T-helper 2 cell treated with Interferon-gamma antibody and Interleukin-4, amounts not matched to agents 5 μg/mL and 100 μg/mL, for 36 hours (primary cell): ENCODE results near the gene GP1BB.

Experiments used
- DNase-seq: peaks from one replicate; pipeline ENCODE4 v3.0.0; 2021; ENCODE audit warnings: low spot score
- H3K27ac Mint-ChIP-seq: one replicate; pipeline ENCODE4 v1.8.0; 2021; ENCODE audit warnings: mild to moderate bottlenecking, mixed read lengths
- H3K27me3 Mint-ChIP-seq: one replicate; pipeline ENCODE4 v1.8.0; 2021; ENCODE audit warnings: low read depth, mixed read lengths
- H3K36me3 Mint-ChIP-seq: one replicate; pipeline ENCODE4 v1.8.0; 2021; ENCODE audit warnings: low read depth, mixed read lengths
- H3K4me1 Mint-ChIP-seq: one replicate; pipeline ENCODE4 v1.8.0; 2021; ENCODE audit warnings: low read depth, mixed read lengths
- H3K4me3 Mint-ChIP-seq: one replicate; pipeline ENCODE4 v1.8.0; 2022; ENCODE audit warnings: mild to moderate bottlenecking, moderate library complexity, mixed read lengths
- H3K9me3 Mint-ChIP-seq: one replicate; pipeline ENCODE4 v1.8.0; 2021; ENCODE audit warnings: mixed read lengths

GP1BB gene

DNA sequence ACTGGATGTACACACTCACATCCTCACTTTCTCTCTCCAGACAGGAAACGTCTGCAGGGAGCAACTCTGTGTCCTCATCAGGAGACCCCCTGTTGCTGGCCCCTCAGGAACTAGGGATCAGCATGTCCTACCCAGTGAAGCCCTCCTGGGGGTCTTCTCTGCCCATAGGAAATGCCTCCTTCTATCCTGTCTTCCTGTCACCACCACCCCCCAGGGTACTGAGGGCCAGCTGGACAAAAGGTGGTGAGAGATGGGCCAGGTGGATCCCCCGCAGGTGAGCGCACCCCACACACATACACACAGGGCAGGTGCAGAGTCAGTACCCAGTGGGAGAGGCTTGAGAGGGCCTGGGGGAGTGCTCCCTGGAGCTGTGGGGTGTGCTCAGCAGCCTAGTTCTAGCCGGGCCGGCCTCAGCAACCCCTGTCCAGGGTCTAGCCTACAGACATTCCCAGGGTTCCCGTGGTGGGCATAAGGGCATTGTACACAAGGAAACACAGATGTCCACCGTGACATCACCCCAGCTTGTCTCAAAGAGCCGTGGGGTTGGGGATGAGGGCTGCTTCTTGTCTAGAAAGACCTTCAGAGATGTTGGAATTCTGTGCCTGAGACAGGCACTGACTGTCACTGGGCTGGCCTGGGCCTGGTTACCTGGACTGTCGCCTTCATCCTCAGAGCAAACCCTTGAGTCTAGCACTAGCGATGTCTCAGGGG is 9.2 kb downstream of the GP1BB start:
- H3K9me3 Mint-ChIP-seq, result no peaks in the 10 kb centered on the region
- no peak overlapping the region for H3K27ac Mint-ChIP-seq
- H3K4me3 Mint-ChIP-seq, result no peak overlapping the region
- no peak for DNase-seq
- H3K4me1 Mint-ChIP-seq, result peaks cover 2% of the 10 kb centered on the region
- peaks cover 2% of the 10 kb centered on the region for H3K27me3 Mint-ChIP-seq
- no peaks in the 10 kb centered on the region for H3K36me3 Mint-ChIP-seq

DNA sequence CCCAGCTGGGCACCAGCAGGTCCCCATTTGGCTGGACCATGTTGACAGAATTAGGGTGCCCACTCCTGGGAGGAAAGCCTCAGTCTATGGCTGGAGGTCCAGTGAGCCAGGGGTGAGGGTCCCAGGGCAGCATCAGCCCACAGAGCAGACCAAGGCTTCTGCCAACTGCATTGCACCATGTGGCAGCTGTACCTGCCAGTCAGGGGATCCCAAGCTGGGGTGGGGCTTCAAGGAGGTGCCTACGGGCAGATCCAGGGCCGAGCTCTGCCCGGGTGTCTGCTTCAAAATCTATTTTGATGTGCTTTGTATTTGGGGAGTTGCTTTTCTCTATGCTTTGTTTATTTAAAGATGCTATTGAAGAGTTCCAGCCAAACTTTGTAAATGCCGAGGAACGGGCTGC is 10.4 kb downstream of the GP1BB start:
- no peaks in the 10 kb centered on the region for H3K36me3 Mint-ChIP-seq
- peaks cover 2% of the 10 kb centered on the region for H3K4me1 Mint-ChIP-seq
- peaks cover 2% of the 10 kb centered on the region for H3K27me3 Mint-ChIP-seq
- H3K9me3 Mint-ChIP-seq, result no peaks in the 10 kb centered on the region
- no peak for DNase-seq
- H3K4me3 Mint-ChIP-seq, result no peak overlapping the region
- H3K27ac Mint-ChIP-seq, result no peak overlapping the region

DNA sequence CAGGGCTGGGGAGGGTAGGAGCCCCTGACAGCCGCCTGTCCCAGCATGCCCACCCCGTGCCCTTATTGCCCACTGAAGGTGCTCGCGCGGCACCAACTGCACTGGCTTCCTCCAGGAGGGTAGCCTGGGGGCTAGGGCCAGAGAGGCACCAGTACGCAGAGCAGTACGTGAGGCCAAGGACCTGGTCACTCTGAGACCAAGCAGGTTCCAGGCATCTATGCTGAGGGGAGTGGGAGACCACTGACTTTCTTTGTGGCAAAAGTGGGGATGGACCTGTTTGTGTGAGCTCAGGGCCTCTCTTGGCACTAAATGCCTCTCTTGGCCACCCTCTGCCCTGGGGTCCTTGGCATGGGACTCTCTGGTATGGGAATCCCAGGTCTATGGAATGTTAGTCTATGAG is 10.8 kb downstream of the GP1BB start:
- H3K9me3 Mint-ChIP-seq, result no peaks in the 10 kb centered on the region
- no peaks in the 10 kb centered on the region for H3K36me3 Mint-ChIP-seq
- H3K27ac Mint-ChIP-seq, result no peak overlapping the region
- peaks cover 2% of the 10 kb centered on the region for H3K4me1 Mint-ChIP-seq
- peaks cover 2% of the 10 kb centered on the region for H3K27me3 Mint-ChIP-seq
- no peak for DNase-seq
- no peak overlapping the region for H3K4me3 Mint-ChIP-seq

DNA sequence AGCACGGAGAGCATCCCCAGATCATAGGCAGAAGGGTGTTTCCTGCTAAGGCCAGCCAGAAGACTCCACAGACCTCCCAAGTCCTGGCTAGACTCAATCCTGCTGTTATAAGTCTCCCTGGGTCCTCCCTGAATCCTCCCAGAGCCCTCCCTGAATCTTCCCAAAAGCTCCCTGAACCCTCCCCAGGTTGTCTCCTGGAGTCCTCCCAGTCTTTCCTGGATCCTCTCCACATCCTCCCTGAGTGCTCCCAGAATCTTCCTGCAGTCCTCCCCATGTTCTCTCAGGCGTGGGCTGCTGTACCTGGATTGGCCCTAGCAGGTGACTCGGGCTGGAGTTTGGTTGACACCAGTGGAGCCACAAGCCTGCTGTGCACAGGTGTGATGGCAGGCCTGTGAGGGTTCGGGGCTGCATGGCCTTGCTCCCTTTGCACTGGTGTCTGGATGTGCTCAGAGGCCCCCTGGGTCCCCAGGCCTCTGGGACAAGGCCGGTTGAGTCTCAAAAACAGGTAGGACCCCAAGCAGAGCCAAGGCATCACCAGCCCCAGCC is 11.6 kb downstream of the GP1BB start:
- peaks cover 2% of the 10 kb centered on the region for H3K4me1 Mint-ChIP-seq
- H3K4me3 Mint-ChIP-seq, result no peak overlapping the region
- no peak for DNase-seq
- no peak overlapping the region for H3K27ac Mint-ChIP-seq
- H3K36me3 Mint-ChIP-seq, result no peaks in the 10 kb centered on the region
- no peaks in the 10 kb centered on the region for H3K9me3 Mint-ChIP-seq
- H3K27me3 Mint-ChIP-seq, result peaks cover 2% of the 10 kb centered on the region

DNA sequence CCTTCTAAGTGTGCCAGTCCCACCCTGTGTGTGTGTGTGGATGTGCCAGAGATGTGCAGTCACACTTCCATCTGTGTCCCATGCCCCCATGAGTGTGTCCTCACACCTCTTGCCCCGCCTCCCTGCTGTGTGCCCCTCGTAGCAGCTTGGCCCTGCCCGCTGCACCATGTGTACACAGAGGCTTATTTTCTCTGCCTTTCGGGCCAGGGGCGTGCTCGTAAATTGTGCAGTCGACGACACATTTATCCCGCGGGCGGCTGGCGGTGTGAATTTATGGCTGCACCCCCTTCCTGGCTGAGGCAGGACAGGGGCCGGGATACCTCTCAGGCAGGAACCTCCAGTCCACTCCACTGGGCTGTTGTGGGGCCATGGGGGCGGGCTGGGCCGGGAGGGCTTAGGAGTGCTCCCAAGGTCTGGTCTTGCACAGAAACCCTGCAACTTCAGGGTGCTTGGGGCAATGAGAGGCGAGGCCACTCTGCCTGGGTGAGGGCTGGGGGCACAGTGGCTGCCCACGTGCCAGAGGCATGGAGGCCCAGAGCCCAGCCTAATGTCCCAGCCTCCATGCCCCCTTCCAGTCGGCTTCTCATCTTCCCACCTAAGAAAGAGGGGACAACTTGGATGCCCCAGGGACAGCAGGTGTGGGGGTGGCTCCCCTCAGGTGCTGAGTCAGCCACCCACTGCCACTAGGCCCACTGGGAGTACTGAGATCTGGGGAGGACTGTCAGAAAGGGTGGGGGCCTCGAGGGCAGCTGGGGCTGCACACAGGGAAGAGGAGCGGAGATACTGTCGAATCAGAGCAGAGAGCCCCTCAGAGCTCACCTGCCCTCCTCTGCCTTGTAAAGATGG is 12.5 kb downstream of the GP1BB start:
- H3K9me3 Mint-ChIP-seq, result no peaks in the 10 kb centered on the region

DNA sequence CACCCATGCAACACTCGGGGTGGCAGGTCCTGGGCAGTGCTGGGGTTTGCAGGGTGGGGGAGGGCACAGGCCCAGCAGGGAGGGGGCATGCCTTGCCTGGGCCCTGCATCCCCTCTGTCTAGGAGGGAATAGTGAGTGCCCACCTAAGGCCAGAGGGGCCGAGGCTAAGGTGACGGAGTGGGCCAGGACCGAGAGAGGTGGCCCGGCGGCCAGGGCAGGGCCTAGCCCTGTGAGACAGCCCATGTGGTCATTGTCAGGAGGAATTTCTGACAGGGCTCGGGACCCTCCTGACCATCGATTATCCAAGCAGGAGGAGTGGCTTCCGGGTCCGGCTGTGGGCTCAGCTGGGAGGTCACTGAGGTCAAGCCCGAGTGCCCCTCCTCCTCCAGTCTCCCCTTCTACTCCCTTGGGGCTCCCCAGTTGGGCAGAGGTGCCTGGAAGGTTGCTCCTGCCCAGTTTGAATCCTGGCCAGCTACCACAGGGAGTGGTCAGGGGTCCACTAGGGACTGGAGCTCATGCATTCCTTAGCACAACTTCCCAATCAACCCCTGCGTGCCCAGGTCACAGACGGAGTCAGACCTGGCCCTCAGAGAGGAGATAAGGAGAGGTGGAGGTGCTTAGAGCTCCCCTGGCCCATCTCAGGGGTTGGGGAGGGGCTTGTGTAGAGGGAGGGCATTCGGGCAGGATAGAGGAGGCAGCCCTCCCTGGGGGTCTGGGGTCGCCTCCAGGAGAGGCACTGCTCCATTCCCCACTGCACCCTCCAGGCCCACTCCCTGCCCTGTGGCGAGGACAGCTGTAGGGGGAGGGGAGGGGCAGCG is 14.7 kb downstream of the GP1BB start:
- DNase-seq, result no peak
- Mint-ChIP-seq H3K27ac (no peak overlapping the region), H3K4me1 (no peaks in the 10 kb centered on the region), H3K36me3 (no peaks in the 10 kb centered on the region), H3K27me3 (no peaks in the 10 kb centered on the region), H3K4me3 (no peak overlapping the region), H3K9me3 (no peaks in the 10 kb centered on the region)

More for the DNA sequence above, 12.5 kb downstream of the GP1BB start:
- no peaks in the 10 kb centered on the region for H3K27me3 Mint-ChIP-seq
- DNase-seq, result no peak
- H3K4me3 Mint-ChIP-seq, result no peak overlapping the region
- no peak overlapping the region for H3K27ac Mint-ChIP-seq
- H3K4me1 Mint-ChIP-seq, result no peaks in the 10 kb centered on the region
- no peaks in the 10 kb centered on the region for H3K36me3 Mint-ChIP-seq

DNA sequence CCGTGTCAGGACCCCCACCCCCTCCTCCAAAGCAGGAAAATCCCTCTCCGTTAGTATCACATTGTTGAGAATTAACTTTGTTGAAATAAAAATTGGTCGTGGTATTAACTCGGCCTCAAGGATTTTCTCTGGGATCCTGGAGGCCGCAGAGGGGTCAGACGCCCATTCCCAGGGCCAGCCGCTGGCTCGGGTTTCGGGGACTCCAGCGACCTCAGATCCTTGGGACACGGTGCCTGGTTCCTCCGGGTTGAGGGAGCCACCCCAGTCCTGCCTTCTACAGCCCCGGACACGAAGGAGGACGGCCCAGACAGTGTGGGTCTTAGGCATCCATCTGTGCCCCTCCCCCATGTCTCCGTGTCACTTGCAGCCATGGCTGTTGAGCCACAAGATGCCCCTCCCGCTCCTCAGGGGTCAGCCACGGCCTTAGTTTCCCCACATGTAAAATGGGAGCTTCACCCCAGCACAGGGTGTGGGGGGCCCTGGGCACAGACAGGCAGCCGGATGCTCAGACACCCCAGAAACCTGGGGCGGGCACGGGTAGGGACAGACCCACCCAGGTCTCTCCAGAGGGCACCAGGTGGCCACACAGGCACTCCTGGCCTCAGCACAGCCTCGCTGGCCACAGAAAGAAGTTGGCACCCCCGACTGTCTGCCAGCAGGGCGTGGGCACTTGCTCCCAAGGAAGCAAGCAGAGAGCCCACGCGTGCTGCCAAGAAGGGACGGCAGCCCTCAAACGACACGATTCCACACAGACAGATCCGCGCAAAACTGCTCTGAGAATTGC is 15.5 kb downstream of the GP1BB start:
- no peak for DNase-seq
- Mint-ChIP-seq H3K27me3 (no peaks in the 10 kb centered on the region), H3K9me3 (no peaks in the 10 kb centered on the region), H3K4me1 (no peaks in the 10 kb centered on the region), H3K36me3 (no peaks in the 10 kb centered on the region), H3K4me3 (no peak overlapping the region), H3K27ac (no peak overlapping the region)

DNA sequence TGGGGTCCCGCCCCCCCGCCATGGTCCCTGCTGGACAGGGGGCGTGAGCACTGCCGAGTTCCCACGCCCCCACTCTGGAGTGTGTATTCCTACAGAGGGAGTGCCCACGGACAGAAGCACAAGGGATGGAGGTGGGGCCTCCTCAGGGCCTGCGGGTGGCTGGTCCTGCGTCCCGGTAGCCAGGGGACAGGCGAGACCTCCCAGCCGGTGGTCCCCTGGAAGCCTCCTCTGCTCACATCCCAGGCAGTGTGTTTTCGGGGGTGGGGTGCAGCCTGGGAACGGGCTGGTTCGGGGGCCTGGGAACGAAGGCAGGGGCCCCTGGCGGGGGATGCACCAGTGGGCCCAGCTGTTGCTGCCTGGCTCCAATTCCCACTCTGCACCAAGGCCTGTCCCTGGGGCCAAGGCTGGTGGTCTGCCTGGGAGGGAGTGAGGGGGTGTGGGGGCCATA is 16.1 kb downstream of the GP1BB start:
- Mint-ChIP-seq H3K36me3 (no peaks in the 10 kb centered on the region), H3K9me3 (no peaks in the 10 kb centered on the region), H3K27me3 (no peaks in the 10 kb centered on the region), H3K4me3 (no peak overlapping the region), H3K4me1 (no peaks in the 10 kb centered on the region), H3K27ac (no peak overlapping the region)
- DNase-seq, result no peak

DNA sequence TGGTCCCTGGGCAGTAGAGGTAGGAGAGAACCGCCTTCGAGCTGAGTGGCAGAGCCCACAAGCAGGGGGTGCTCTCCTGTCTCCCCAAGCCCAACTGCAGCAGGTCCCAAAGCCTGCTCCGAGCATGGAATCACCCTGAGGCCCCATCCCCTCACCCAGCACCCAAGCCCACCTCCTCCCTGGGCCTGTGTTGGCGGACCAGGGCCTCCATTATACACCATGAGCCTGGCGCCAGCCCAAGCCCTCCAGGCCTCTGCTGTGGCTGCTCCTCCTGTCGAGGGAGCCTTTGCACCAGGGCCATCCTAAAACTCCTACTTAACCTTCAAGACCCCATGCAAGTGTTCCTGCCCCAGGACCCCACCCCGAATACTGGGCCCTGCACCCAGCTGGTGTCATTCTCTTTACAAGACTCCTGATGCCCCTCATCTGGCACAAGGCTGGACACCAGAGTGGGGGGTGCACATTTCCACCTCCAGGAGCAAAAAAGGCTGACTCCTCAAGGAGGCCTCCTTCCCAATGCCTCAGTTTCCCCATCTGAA is 16.6 kb downstream of the GP1BB start:
- Mint-ChIP-seq H3K4me1 (no peaks in the 10 kb centered on the region), H3K36me3 (no peaks in the 10 kb centered on the region), H3K4me3 (no peak overlapping the region), H3K27ac (no peak overlapping the region), H3K9me3 (no peaks in the 10 kb centered on the region), H3K27me3 (no peaks in the 10 kb centered on the region)
- DNase-seq, result no peak

DNA sequence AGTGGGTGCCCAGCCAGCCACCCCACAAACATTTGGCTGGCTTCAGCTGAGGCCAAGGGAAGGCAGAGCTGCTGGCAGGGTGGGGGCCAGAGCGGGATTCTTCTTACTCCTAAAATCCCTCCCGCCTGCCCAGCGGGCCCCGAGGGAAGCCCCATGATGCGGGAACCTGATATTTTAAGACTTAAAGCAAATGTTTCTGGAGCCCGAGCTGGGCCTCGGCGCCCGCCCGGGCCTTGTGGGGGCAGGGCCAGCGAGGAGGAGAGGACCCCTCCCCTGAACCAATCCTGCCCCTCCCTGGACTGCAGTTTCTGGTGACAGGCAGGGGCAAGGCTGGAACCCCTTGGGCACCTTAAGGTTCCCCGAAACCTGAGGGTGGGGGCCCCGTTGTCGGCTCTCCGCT is 17.2 kb downstream of the GP1BB start:
- no peak for DNase-seq
- H3K4me1 Mint-ChIP-seq, result no peaks in the 10 kb centered on the region
- no peaks in the 10 kb centered on the region for H3K36me3 Mint-ChIP-seq
- no peaks in the 10 kb centered on the region for H3K9me3 Mint-ChIP-seq
- H3K27me3 Mint-ChIP-seq, result no peaks in the 10 kb centered on the region
- no peak overlapping the region for H3K4me3 Mint-ChIP-seq
- H3K27ac Mint-ChIP-seq, result no peak overlapping the region

DNA sequence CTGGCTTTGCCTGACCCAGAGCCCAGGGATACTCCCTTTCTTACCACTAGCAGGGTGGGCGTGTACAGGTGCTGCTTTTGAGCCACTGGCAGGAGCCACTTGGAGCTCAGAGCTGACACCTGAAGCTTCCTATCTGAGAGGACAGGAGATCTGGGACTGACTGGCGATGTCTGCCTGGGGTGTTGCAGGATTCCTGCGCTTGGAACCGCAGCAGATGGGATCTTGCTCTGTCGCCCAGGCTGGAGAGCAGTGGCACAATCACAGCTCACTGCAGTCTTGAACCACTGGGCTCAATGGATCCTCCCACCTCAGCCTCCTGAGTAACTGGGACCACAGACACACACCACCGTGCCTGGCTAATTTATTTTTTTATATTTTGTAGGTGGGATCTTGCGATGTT is 17.7 kb downstream of the GP1BB start:
- DNase-seq, result no peak
- H3K27me3 Mint-ChIP-seq, result no peaks in the 10 kb centered on the region
- no peaks in the 10 kb centered on the region for H3K36me3 Mint-ChIP-seq
- H3K4me1 Mint-ChIP-seq, result no peaks in the 10 kb centered on the region
- no peaks in the 10 kb centered on the region for H3K9me3 Mint-ChIP-seq
- no peak overlapping the region for H3K4me3 Mint-ChIP-seq
- no peak overlapping the region for H3K27ac Mint-ChIP-seq

DNA sequence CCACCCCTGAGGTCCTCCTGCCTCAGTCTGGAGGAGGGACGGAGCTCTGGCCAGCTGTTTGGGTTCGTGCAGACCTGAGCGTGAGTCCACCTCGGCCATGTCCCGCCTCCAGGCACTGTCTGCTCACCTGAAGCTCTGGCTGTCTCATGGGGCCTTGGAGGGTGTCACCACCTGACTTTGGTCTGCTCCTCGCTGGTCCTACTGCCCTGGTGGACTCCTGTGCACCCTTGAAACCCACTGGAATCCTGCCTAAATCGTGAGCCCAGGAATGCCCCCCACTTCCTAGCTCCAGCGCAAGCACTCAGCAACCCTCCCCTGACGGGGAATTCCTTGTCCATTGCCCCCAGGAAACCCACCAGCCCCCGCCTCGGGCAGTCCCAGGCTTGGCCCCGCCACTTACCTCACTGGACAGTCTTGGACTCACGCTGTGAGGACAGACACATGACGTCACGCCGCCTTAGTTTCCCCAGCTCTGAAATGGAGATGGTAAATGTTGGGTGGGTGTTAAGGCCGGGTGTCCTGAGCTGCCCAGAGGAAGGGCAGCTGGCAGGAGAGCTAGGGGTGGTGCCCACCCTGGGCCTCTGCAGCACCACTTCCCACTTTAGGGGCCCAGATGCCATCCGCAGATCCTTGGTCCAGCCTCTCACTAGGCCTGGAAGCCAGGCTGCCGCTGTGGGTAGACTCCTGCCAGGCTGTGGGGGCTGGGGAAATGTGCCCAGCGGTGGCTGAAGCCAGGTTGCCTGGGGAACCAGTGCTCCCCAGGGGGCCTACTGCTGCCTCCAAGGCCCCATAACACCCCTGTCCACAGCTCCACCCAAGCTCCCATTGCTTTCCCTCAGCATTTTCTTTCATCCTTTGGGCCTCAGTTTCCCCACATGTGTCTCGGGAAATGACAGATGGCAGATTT is 19.1 kb downstream of the GP1BB start:
- no peaks in the 10 kb centered on the region for H3K9me3 Mint-ChIP-seq
- no peaks in the 10 kb centered on the region for H3K36me3 Mint-ChIP-seq
- H3K4me1 Mint-ChIP-seq, result no peaks in the 10 kb centered on the region
- no peaks in the 10 kb centered on the region for H3K27me3 Mint-ChIP-seq
- no peak overlapping the region for H3K4me3 Mint-ChIP-seq
- DNase-seq, result no peak
- H3K27ac Mint-ChIP-seq, result no peak overlapping the region
